WERI-Rb-1 (cell line): ENCODE data around the gene NT5C1B.

Experiments used
- DNase-seq: peaks from one replicate; pipeline ENCODE4 v3.0.0-alpha.2; 2020
- H3K27ac ChIP-seq: fragments of 250-450 bp; sonication (Bioruptor Pico); 2 replicates; pipeline ENCODE4 v1.5.1; 2020; ENCODE audit warnings: mild to moderate bottlenecking, moderate library complexity
- H3K27me3 ChIP-seq: fragments of 250-450 bp; sonication (Bioruptor Pico); 2 replicates; pipeline ENCODE4 v1.5.1; 2021; ENCODE audit warnings: mild to moderate bottlenecking, low read depth, moderate library complexity; ENCODE audit not compliant: insufficient read depth, severe bottlenecking
- H3K36me3 ChIP-seq: fragments of 250-450 bp; sonication (Bioruptor Pico); 2 replicates; pipeline ENCODE4 v1.5.1; 2020; ENCODE audit warnings: mild to moderate bottlenecking, moderate library complexity
- H3K4me3 ChIP-seq: 2 replicates; pipeline ENCODE4 v1.5.1; 2011; ENCODE audit warnings: low read depth, mild to moderate bottlenecking, control low read depth, low read length
- H3K9me3 ChIP-seq: fragments of 250-450 bp; sonication (Bioruptor Pico); 2 replicates; pipeline ENCODE4 v1.5.1; 2021; ENCODE audit warnings: mild to moderate bottlenecking, moderate library complexity; ENCODE audit not compliant: severe bottlenecking
- CTCF ChIP-seq: IDR thresholded peaks from 2 replicates; pipeline ENCODE4 v1.5.1; 2011; ENCODE audit warnings: low read depth, mild to moderate bottlenecking, control low read depth, inconsistent platforms, low read length

NT5C1B gene

GRCh38 chr2:18599509-18600254 lies 10.3 kb upstream of the NT5C1B start:
- no peak for DNase-seq
- Histone ChIP-seq H3K27ac (no peak overlapping the region), H3K36me3 (no peaks in the 10 kb centered on the region), H3K9me3 (no peaks in the 10 kb centered on the region), H3K4me3 (no peak overlapping the region), H3K27me3 (peaks cover 26% of the 10 kb centered on the region)
- no peak for TF ChIP-seq CTCF

GRCh38 chr2:18598848-18599484 lies 9.6 kb upstream of the NT5C1B start:
- Histone ChIP-seq H3K4me3 (no peak overlapping the region), H3K27me3 (peaks cover 26% of the 10 kb centered on the region), H3K36me3 (no peaks in the 10 kb centered on the region), H3K9me3 (no peaks in the 10 kb centered on the region), H3K27ac (no peak overlapping the region)
- no peak for TF ChIP-seq CTCF
- no peak for DNase-seq

- Histone ChIP-seq H3K27me3 (peaks cover 13% of the 10 kb centered on the region), H3K36me3 (no peaks in the 10 kb centered on the region), H3K9me3 (no peaks in the 10 kb centered on the region), H3K27ac (no peak overlapping the region), H3K4me3 (no peak overlapping the region)
- TF ChIP-seq CTCF = no peak
- DNase-seq = no peak
Measured at GRCh38 chr2:18597618-18598017, 8.2 kb upstream of the NT5C1B start.

- no peak overlapping the region for H3K4me3 ChIP-seq
- DNase-seq = no peak
- no peak overlapping the region for H3K27ac ChIP-seq
- no peaks in the 10 kb centered on the region for H3K9me3 ChIP-seq
- H3K36me3 ChIP-seq = no peaks in the 10 kb centered on the region
- H3K27me3 ChIP-seq = peaks cover 12% of the 10 kb centered on the region
- no peak for TF ChIP-seq CTCF
Measured at GRCh38 chr2:18596993-18597392, 7.6 kb upstream of the NT5C1B start.

GRCh38 chr2:18593496-18593895 lies 4.1 kb upstream of the NT5C1B start:
- TF ChIP-seq CTCF = no peak
- Histone ChIP-seq H3K36me3 (no peaks in the 10 kb centered on the region), H3K9me3 (no peaks in the 10 kb centered on the region), H3K27ac (no peak overlapping the region), H3K27me3 (peaks cover 6% of the 10 kb centered on the region), H3K4me3 (no peak overlapping the region)
- no peak for DNase-seq
